GM12874 (cell line): ENCODE measurements around the gene USF3.

Source experiments
- TF ChIP-seq, protein P1 (sequence below): IDR thresholded peaks from 2 replicates; pipeline ENCODE4 v1.5.1; 2011; ENCODE audit warnings: low read depth, mild to moderate bottlenecking, control low read depth, low read length, moderate library complexity; ENCODE audit not compliant: insufficient read depth

The USF3 gene

GRCh38 chr3:113741086-113741485, 44.6 kb upstream of the USF3 start:
- TF ChIP-seq, protein P1, sequence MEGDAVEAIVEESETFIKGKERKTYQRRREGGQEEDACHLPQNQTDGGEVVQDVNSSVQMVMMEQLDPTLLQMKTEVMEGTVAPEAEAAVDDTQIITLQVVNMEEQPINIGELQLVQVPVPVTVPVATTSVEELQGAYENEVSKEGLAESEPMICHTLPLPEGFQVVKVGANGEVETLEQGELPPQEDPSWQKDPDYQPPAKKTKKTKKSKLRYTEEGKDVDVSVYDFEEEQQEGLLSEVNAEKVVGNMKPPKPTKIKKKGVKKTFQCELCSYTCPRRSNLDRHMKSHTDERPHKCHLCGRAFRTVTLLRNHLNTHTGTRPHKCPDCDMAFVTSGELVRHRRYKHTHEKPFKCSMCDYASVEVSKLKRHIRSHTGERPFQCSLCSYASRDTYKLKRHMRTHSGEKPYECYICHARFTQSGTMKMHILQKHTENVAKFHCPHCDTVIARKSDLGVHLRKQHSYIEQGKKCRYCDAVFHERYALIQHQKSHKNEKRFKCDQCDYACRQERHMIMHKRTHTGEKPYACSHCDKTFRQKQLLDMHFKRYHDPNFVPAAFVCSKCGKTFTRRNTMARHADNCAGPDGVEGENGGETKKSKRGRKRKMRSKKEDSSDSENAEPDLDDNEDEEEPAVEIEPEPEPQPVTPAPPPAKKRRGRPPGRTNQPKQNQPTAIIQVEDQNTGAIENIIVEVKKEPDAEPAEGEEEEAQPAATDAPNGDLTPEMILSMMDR: no peak

DNA sequence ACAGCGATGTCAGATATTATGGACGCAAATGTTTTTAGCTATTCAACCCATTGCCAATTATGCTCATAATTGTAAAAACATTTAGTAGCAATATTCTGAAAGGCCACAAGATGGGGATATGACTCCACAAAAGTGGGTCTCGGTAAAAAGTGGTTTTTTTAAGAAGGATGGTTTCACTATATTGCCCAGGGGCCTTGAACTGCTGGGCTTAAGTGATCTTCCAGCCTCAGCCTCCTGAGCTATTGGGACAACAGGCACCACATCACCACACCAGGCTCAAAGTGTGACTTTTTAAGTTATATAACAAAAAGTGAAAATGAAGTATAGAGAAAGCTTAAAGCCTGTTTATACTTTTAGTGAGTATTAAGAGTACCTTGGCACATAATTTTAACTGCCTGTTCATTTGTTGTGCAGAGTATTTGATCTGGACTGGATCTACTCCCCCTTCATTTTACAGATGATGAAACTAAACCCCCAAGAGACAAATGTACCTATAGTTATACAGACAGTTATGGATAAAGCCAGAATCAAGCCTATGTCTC, 40.2 kb upstream of the USF3 start:
- TF ChIP-seq, protein P1: peak; percentile 36; the same call in 1 of the 2 replicates

DNA sequence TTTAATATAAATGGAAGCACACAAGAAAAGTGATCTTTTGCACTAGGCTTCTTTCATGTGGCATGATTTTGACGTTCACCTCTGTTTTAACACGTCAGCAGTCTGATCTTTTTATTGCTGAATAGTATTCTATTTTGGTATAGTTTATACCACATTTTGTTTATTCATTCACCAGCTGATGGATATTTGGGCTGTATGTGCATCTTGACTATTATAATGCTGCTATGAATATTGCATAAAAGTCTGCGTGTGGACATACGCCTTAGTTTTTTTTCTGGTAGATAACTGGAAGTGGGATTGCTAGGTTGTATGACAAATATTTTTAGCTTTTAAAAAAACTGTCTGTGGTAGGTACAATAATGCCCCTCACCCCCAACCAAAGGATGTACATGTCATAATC, 35.3 kb upstream of the USF3 start:
- TF ChIP-seq, protein P1: no peak

DNA sequence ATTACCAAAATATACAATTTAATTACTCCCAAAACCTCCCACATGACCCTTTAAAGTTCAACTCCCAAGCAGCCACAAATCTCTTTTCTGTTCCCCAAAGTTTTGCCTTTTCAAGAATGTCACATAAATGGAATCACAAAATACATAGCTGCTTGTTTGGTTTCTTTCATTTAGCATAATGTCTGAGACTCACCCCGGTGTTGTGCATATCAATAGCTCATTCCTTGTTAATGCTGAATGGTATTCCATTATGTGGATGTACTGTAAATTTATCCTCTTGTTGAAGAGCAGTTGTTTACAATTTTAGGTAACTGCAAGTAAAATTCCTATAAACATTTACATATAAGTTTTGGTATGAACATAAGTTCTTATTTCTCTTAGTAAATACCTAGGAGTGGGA, 34.1 kb upstream of the USF3 start:
- TF ChIP-seq, protein P1: no peak

DNA sequence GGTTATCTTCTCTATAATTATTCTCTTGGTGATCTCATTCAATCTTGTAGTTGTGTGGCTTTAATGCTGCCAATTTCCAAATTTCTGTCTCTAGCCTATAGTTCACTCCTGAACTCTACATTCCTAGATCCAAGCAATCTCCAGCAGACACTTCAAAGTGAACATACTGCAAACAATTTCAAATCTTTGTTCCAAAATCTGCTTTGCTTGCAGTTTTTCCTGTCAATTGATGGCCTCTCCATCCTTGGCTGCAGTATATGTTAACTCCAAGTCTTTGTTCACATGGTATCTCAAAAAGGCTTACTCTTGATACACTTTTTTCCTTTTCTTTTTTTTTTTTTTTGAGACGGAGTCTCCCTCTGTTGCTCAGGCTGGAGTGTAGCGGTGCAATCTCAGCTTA, 32.2 kb upstream of the USF3 start:
- TF ChIP-seq, protein P1: no peak

GRCh38 chr3:113721636-113722035, 25.2 kb upstream of the USF3 start:
- TF ChIP-seq, protein P1: no peak

GRCh38 chr3:113719758-113720157, 23.3 kb upstream of the USF3 start:
- TF ChIP-seq, protein P1: no peak
